Thyroid gland (tissue), 4 donors: ENCODE results near the gene EIF4E3.

Experiments used
- POLR2A ChIP-seq, 2 donors: fragments of 450-650 bp; IDR thresholded peaks; one replicate each; pipeline ENCODE4 v1.6.1; 2017; ENCODE audit warnings: antibody characterized with exemption in 2 of 2, mild to moderate bottlenecking in 2 of 2, moderate library complexity in 1 of 2
- TF ChIP-seq, protein P1 (sequence below), 6 experiments: fragments of 200-600 bp in 3 of 6; fragments of 450-650 bp in 3 of 6; sonication (generic) in 3 of 6; IDR thresholded peaks; one replicate each; pipeline ENCODE4 v1.5.1; 2016 to 2019; ENCODE audit warnings: antibody characterized with exemption in 6 of 6, mild to moderate bottlenecking in 2 of 6, inconsistent platforms in 1 of 6, moderate library complexity in 1 of 6

DNA sequence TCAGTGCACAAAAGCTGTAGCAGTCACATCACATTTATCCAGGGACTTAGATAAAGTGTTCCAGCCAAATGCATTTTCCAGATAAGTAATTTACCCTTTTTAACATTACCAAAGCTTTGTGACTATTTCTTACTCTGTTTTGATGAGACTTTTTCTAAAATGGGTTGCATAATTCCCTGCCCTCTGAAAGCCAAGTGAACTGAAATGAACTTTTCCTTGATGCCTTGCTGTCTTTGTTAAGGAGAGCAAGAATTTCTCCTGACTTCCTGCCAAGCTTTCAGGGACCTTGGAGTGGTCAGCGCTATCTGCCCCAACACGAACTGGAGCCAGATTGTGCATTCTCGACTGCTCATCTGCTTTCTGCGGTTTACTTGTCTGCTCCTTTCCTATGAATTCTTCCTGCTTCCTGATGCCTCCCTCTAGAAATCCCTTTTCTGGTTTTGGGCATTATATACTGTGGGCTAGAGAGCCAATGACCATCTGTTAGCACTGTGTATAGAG lies 34.8 kb downstream of the EIF4E3 start:
- TF ChIP-seq, protein P1, sequence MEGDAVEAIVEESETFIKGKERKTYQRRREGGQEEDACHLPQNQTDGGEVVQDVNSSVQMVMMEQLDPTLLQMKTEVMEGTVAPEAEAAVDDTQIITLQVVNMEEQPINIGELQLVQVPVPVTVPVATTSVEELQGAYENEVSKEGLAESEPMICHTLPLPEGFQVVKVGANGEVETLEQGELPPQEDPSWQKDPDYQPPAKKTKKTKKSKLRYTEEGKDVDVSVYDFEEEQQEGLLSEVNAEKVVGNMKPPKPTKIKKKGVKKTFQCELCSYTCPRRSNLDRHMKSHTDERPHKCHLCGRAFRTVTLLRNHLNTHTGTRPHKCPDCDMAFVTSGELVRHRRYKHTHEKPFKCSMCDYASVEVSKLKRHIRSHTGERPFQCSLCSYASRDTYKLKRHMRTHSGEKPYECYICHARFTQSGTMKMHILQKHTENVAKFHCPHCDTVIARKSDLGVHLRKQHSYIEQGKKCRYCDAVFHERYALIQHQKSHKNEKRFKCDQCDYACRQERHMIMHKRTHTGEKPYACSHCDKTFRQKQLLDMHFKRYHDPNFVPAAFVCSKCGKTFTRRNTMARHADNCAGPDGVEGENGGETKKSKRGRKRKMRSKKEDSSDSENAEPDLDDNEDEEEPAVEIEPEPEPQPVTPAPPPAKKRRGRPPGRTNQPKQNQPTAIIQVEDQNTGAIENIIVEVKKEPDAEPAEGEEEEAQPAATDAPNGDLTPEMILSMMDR (IDR thresholded peaks at IDR 0.05), result no peak
- TF ChIP-seq POLR2A (IDR thresholded peaks at IDR 0.05), result no peak
